GM18867 (cell line): ENCODE measurements around the gene ERMARD.

Experiments used
- ATAC-seq: cut with Tn5 transposase; IDR thresholded peaks from one replicate; pipeline ENCODE4 v1.9.1; 2021; ENCODE audit warnings: mild to moderate bottlenecking, moderate library complexity; ENCODE audit not compliant: unreplicated experiment

Gene ERMARD

DNA sequence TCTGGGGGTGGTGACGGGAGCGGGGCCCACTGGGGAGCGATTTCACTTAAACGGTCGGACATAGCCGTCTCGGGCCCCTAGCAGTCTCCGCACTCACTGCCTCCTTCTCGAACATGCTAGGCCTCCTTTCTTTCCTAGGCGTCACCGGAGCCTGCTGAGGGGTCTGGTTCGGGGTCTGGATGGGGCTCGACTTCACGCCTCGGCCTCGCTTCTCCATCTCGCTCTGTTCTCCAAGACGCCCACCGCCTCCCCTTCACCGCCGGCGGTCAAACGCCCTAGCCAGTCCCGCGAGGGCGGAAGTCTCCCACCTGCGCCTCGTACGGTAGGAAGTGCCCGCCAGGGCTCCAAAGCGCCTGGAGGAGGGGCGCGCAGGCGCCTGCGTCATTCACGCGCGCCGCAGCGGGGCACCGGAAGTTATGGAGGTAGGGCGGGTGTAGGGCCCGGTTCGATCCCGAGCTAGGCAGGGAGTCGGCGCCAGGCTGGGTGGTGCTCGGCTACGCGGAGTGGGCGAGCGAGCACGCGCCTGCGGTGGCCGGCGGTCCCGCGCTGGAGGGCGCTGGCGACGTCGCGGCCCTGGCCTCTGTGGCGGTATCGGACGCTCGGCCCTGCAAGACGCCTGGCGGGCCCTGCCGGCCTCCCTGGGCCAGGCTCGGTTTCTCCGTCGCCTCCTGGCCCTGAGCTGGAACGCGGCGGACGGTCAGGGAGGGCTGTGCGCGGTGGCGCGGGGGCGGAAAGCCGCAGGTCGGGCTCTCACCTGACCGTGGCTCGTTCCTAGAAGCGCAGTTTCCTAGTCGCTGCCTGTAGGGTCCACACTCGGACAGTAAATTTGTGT lies at the start of gene ERMARD, which contains the start of gene DYNLT2:
Gene ERMARD (plus strand): TSS at position 381 of the 832 bp plus-strand sequence. CDS start 36 bp downstream, at position 417.
Gene DYNLT2 (minus strand): TSS at position 331 of the 832 bp plus-strand sequence. CDS start 114 bp downstream, at position 217.
- peak; percentile 97 for ATAC-seq

DNA sequence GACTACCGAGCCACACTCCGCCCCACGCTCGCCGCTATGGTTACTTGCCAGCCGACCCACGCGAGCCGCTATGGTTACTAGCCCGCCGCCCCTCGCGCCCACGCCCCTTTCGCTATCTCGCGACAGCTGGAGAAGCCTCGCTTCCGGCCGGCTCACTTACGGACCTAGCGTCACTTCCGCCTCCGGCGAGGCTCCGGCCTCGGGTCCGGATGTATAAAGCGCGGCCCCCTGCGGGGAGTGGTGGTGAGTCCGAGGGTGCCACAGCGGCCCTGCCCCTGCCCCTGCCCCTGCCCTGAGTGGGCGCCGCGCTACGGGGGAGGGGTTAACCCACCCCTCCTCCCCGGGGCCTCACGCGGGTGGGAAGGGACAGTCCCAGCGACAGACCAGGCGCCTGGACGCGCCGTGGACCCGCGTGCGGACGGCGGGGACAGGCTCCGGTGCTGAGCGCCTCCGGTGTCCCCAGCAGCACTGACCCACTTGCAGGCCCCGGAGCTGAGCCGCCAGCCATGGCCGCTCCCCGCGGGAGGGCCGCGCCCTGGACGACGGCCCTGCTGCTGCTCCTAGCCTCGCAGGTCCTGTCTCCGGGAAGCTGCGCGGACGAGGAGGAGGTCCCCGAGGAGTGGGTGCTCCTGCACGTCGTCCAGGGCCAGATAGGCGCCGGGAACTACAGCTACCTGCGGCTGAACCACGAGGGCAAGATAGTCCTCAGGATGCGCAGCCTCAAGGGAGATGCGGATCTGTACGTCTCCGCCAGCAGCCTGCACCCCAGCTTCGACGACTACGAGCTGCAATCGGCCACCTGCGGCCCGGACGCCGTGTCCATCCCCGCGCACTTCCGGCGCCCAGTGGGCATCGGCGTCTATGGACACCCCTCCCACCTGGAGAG lies 49.2 kb upstream of the ERMARD start, which contains the start of the genes C6orf120 and WDR27:
Gene C6orf120 (plus strand): TSS at position 173 of the 886 bp plus-strand sequence. CDS start 334 bp downstream, at position 507.
Gene WDR27 (minus strand): TSS at position 76 of the 886 bp plus-strand sequence. CDS start 13,024 bp downstream, outside the sequence.
- peak; percentile 92 for ATAC-seq

DNA sequence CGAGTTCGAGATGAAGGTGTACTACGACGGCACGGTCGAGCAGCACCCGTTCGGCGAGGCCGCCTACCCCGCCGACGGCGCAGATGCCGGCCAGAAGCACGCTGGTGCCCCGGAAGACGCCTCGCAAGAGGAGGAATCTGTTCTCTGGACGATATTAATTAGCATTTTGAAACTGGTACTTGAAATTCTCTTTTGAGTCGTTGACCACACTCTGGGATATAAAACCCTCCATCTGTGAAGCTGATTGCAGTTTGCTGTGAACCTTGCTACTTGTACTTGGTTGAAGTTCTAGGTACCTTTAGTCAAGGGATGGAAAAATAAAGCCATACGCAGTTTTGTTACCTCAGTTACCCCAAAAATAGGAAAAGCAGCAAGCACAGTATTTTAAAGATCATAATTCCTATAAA lies 48.6 kb upstream of the ERMARD start:
- peak; percentile 20 for ATAC-seq

DNA sequence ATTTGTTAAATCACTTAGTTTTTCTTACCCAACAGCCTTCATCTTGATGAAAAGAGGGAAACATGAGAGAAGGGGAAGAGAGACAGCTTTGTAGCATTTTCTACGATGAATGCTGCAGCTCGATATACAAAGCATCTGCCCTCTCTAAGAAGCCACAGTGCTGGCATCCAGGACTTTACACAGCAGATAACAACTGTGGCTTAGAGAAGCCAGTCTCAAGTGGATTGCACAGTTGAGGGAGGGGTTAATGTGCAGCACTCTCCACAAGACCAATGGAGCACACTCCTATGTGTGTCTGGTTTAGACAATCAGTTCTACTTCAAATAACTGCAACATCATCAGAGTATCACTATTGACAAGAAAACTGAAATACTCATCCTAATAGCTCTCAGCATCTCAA lies 43.6 kb upstream of the ERMARD start:
- ATAC-seq: no peak

DNA sequence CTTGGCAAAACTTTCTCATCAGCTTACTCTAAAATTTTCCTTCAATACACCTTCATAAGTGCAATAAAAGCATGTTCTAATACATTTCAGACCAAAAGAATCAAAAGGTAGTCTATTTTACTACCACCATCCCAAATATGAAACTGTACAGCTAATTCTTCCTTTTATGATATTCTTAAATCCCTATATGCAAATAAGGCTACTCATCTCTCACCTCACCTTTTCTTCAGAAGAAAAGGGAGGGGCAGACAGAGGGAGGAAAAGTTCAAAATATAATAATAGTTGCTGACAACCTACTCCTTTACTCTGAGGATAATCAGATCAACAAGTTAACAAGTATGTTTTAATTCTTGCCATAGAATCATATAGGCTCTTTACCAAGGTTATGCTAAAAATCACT lies 42.1 kb upstream of the ERMARD start:
- ATAC-seq: no peak

DNA sequence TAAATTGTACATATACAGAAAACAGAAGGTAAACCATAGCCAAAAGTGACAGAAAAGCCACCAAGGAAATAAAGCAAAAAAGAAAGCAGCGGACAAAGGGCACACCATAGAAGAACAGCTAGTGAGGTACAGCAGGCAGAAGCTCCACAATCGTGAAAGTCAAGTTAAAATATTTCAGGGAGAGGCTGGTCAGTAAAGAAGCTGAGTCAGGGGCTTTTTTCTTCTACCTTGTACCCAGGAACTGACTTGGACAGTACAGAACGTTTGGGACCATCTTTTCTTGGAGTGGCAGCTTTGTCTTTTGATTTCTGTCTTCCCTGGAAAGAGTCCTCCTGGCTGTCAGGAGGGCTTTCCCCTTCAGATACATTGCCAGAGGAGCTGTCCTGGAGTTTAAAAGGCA lies 41.4 kb upstream of the ERMARD start:
- ATAC-seq: no peak

DNA sequence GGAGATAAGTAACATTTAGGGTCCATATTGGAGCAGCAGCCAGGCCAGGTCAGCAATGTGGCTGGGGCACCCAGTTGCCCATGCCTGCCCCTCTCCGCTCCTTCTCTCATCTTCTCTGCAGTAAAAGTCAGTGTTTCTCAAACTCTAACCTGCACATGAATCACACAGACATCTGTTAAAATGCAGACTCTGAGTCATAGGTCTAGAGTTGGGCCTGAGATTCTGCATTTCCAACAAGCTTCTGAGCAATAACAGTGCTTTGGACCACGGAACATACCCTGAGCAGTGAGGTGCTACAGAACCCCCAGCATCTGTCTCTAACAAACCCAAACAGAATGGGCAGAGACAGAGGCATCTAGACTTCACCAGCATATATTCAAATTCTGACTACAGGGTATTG lies 37.2 kb upstream of the ERMARD start:
- no peak for ATAC-seq

DNA sequence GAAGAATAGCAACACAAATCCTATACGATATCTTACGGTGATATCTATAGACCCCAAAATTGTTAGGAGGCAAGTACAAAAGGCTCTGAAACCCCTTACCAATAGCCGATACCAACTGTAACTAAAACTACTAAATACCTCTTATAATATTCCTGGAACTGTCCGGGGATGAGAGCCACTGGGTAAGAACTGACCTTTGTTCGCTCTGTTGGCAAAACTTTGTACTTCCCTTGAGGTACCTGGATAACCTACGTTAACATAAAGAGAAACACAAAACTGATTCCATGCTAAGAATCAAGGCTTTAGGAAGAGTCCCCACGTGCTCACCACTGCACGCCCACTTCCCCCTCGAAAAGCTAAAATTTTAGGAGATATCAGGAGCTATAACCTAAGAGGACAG lies 36.8 kb upstream of the ERMARD start:
- ATAC-seq: no peak

DNA sequence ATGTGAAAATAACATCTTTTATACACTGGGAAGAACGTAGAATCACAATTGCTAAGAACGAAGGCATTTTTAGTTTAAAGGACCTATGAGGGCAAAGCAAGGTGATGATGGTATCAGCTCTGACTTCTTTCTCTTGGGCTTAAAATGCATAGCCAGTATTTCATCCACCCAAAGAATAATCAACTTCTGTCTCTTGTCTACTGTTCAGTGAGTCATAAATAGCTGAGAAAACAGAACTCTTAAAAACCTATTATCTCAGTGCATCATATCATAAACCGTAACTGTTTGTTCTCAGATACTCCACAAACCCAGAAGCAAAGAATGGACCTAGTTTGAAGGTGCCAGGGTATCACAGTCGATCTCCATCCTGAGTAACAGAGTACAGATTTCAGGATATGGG lies 32.3 kb upstream of the ERMARD start:
- ATAC-seq: no peak

DNA sequence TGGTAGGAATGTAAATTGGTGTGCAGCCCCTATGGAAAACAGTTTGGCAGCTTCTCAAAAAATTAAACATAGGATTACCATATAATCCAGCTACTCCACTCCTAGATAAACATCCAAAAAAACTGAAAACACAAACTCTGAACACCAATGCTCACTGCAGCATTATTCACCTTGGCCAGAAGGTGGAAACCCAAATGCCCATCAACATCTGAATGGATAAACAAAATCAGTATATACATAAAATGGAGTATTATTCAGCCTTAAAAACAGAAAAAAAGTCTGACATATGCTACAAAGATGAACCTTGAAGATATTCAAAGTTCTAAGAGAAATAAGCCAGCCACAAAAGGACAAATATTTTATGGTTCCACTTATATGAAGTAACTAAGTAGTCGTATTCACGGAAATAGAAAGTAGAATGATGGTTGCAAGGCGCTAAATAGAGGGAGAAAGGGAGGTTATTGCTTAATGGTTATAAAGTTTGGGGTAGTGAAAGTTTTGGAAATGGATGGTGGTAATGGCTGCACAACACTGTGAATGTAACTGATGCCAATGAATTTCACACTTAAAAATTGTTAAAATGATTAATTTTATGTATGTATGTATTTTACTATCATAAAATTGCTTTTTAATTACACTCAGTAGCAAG lies 31.1 kb upstream of the ERMARD start:
- no peak for ATAC-seq

DNA sequence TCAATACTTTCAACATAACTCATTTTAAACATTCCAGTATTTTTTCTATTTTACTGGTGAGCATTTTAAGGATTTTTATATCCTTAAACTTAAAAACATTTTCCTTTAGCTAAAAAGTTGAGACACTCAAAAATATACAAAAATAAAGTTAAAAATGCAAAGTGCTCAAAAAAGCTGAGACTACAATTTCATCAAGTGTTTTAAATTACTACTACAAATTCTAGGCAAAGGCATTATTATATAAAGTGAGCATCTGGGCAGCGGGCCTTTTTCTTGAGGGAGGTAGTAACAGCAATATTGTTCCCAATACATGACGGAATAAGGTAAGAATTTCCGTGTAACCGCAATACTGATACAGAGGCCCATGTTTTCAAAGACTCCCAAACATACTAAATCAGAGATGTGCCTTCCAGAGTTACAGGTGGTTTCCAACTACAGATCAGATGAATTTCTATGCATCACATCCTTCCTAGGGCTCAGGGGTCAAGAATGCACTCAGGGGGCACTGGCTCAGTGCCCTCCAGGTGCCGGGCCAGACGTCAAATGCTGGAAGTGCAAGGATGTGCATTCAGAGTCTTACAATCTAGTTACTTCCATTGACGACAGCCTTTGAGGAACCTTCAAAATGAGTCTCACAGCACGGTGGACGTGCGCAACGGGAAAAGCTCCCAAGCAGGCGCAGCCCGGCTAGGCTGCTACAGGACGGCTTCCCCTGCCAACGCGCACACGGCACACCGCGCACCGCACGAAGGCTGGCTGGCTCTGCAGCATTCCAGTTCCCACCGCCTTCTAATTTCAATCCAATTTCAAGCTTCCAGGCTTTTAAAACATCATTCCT lies 28.8 kb upstream of the ERMARD start:
- peak; percentile 16 for ATAC-seq

DNA sequence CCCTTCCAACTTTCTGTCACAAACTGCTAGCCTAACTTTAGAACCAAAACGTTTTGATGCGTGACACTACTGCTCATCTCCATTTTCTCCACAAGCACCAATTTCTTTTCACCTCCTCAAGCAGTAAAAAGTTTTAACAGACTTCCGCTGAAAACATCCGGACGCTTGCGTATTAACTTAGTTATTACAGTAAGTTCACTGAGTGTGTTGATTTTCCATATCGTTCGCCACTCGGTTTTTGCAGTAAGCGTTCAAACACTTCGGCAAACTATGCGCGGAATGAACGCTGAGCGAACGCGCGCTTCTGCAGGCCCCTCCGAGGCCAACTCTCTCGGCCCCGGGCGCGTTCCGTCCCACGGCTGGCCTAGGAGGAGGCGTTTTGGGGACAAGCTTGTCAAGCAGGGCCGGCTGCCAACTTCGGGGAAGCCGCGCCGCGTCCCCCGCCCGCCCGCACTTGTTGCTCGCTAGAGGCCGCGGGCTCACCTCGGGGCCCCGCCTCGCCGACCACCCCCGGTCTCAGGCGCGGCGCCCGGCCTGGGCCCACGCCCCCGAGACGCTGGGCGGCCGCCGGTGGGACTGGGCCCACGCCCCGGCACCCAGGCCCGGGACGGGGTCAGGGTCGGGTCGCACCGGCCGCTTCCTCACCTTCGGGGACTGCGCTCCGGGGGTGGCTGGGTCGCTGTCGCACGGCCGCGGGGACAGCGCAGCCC lies 28.1 kb upstream of the ERMARD start:
- peak; percentile 35 for ATAC-seq

DNA sequence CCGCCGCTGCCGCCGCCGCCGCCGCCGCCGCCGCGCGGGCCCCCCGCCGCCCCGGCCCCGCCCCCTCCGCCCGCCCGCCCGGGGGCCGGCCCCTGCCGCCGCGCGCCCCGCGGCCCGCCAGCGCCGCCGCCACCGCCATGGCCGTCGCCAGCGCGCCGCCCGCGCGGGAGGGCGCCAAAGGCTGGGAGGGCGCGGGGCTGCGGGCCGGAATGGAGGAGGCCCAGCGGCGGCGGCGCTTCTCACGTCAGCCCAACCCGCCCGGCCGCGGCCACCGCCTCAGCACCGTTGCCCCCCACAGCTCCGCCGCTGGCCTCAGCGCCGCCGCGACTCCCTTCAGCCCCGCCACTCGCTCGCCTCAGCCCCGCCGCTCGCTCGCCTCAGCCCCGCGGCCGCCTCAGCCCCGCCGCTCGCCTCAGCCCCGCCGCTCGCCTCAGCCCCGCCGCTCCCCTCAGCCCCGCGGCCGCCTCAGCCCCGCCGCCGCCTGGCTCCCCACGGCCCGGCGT lies 27.4 kb upstream of the ERMARD start:
- ATAC-seq: peak; percentile 45

DNA sequence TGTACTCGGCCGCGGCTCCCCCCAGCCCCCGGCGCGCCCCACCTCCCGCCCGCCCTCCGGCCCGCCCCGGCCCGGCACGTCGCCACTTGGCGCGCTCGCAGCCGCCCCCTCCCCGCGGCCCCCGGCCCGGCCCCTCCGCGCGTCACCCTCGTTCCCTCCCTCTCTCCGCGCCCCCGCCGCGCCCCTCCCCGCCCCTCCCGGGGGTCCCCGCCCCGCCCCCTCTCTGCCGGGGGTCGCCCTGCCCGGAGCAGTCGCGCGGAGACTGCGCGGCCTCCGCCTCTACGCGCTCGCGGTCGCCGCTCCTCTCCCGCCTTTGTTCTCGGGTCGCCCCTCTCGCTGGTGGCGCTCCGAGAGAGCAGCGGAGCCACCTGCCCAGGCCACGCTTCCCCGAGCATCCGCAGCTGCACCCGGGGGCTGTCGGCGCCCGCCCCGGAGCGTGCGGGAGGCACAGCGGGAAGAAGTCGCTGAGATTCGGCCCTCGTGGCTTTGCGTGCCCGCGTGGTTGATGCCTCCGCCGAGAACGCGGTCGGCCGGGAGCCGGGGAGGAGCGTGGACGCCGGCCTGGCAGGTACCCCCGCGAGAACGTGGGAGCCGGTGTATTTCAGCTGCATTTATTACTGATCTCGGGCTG lies 26.8 kb upstream of the ERMARD start, which contains the start of gene PHF10:
Gene PHF10 (minus strand): TSS at position 7 of the 631 bp plus-strand sequence. CDS start 569 bp downstream, outside the sequence.
- ATAC-seq: peak; percentile 46

DNA sequence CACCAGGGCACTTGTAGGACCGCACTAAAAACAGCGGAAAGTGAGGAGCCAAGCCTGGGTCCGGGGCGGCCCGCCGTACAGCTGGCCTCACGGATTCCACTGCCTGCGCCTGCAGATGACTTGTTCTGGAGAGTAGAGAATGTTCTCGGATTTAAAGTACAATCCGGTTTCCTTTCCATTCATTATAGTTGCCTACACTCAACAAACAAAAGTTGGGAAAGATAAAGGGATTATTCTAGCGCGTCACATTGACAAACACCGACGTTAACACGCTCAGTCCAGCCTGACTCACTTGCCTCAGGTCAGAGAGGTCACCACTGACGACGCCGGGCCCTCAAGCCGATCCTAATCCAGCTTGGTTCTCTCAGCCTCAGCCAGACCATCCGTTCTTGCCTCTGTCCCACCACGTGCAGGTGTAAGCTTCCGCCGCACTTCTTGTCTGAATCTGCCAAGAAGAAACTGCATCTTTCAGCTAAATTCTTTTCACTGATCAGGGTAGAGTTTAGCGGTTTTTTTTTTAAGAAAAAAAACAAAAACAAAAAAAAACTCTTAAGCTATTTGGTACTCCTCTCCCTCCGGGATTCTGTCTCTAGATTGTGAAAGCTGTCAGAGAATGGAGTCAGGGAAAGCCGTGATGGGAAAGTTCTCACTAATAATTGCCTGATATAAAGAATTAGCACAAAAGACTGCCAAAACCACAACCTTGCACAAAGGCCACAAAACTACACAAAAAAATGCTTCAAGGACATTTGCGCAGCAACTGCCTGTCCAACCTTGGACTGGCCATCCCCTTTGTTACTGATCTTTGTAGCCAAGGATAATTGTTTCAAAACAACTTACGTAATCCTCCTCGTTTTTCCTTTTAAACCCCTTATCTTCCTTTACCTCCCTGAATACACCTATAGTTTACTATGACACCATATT lies 26.0 kb upstream of the ERMARD start:
- no peak for ATAC-seq

DNA sequence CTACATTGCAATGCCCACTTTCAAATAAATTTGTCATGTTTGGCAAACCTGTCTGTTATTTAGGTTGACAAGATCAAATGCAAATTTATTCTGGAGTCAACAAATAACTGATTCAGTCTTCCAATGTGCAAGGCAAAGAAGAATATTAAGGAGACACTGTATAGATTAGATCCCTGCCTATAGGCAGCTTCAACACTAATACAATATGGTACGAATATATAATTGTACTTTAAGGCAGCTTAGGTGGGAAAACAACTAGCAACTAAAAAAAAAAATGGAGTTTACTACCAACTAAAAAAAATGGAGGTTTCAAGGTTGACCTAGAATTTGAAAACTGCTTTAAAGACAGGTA lies 25.4 kb upstream of the ERMARD start:
- no peak for ATAC-seq

DNA sequence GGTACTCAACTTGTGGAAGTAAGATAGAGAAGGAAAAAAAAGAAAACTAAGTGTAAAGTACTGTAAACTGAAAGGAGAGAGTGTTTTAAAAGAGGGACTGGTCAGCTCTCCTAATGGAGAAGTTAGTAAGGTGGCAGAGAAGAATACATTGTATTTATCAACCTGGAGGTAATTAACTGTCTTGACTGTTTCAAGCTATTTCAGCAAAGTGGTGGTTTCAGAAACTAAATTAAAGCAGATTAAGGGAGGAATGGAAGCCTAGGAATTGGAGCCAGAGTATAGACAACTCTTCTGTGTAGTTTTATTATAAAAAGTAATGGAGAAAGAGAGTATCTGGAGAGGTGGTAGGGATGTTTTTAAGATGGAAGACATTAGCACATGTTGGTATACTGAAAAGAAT lies 24.5 kb upstream of the ERMARD start:
- ATAC-seq: no peak

DNA sequence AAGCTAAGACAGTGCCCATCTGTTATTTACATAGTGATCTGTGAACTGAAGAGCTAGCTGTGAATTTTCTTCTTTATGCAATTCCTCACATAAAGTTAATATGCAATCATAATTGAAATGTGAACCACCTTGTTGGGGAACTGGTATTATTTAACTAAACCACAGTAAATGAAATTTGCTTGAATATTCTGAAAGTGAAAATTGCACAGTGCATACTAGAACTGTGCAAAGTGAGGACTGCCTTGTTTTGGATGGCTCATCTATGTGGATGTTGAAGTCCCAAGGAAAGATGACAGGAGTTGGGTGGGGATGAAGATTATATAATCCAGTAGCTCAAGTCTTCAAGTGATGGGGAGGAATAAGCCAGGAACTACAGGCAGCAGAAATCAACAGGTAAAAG lies 21.5 kb upstream of the ERMARD start:
- ATAC-seq: no peak
